A549 (cell line): ENCODE data around the gene UFM1. TPM values are rescaled to one million over a fixed set of nuclear protein-coding genes. Genes with fewer than 3 reads are reported as not detected.

ENCODE experiments used
- ATAC-seq, 2 experiments: fragments of 200-7000 bp in 1 of 2; fragments of >200 bp in 1 of 2; cut with Nextera tagmentation in 1 of 2; cut with Tn5 transposase in 1 of 2; 3 replicates each; pipeline versions ENCODE4 v1.8.0 to v1.9.1; 2018 to 2020; ENCODE audit warnings: mild to moderate bottlenecking in 1 of 2, moderate library complexity in 1 of 2
- CTCF ChIA-PET: fragments of 300-600 bp; sonication (Branson Sonifier 250); formaldehyde crosslinking; extraction: SDS; loops from one replicate; lab custom pipeline; 2021; ENCODE audit warnings: antibody characterized with exemption, inconsistent platforms; lab: Yijun Ruan, JAX
- POLR2A ChIA-PET: fragments of 350-600 bp; formaldehyde crosslinking; extraction: SDS; loops from one replicate; lab custom pipeline; 2021; ENCODE audit warnings: antibody characterized with exemption, inconsistent platforms; lab: Yijun Ruan, JAX
- DNase-seq, 2 experiments: peaks; one replicate each; pipeline versions ENCODE4 v3.0.0 to v3.0.0-alpha.2; 2011 to 2016; ENCODE audit warnings: low read depth in 1 of 2, low spot score in 1 of 2
- FAIRE-seq: peaks from 2 replicates; lab custom pipeline; 2011; peaks lifted over from hg19 to GRCh38; lab: Jason Lieb, UNC
- H3K27ac ChIP-seq, 2 experiments: fragments of >200 bp; sonication (Bioruptor Twin); formaldehyde crosslinking; 3 replicates each; pipeline ENCODE4 v1.5.1; 2016 to 2017
- H3K4me1 ChIP-seq: fragments of >200 bp; sonication (Bioruptor Twin); formaldehyde crosslinking; 3 replicates; pipeline ENCODE4 v1.6.1; 2016
- H3K4me2 ChIP-seq: fragments of >200 bp; sonication (Bioruptor Twin); formaldehyde crosslinking; 3 replicates; pipeline ENCODE4 v1.6.1; 2016
- H3K4me3 ChIP-seq: fragments of >200 bp; sonication (Bioruptor Twin); formaldehyde crosslinking; 3 replicates; pipeline ENCODE4 v1.5.1; 2016
- H3K9me3 ChIP-seq: fragments of >200 bp; sonication (Bioruptor Twin); formaldehyde crosslinking; 3 replicates; pipeline ENCODE4 v1.6.1; 2016
- ATOH8 ChIP-seq: fragments of 250-450 bp; sonication (Bioruptor Pico); IDR thresholded peaks from 2 replicates; pipeline ENCODE4 v1.5.0; 2020; ENCODE audit warnings: low read depth, mild to moderate bottlenecking, moderate library complexity
- BCL3 ChIP-seq: fragments of >200 bp; sonication (Bioruptor Twin); formaldehyde crosslinking; IDR thresholded peaks from 3 replicates; pipeline ENCODE4 v1.6.1; 2016
- CEBPB ChIP-seq, 2 experiments: fragments of >200 bp in 1 of 2; sonication (Bioruptor Twin) in 1 of 2; formaldehyde crosslinking in 1 of 2; IDR thresholded peaks; 2 replicates each; pipeline ENCODE4 v1.6.1; 2012 to 2016
- E2F6 ChIP-seq: IDR thresholded peaks from 2 replicates; pipeline ENCODE4 v1.6.1; 2012; ENCODE audit warnings: low read depth, borderline replicate concordance
- EHF ChIP-seq: fragments of 250-450 bp; sonication (Bioruptor Pico); IDR thresholded peaks from 2 replicates; pipeline ENCODE4 v1.5.0; 2020; ENCODE audit warnings: mild to moderate bottlenecking
- ESRRA ChIP-seq: fragments of 150-350 bp; IDR thresholded peaks from 2 replicates; pipeline ENCODE4 v1.6.1; 2014; ENCODE audit warnings: mild to moderate bottlenecking, low read length, borderline replicate concordance
- FOSB ChIP-seq: fragments of 250-450 bp; sonication (Bioruptor Pico); IDR thresholded peaks from 2 replicates; pipeline ENCODE4 v1.5.0; 2020; ENCODE audit warnings: mild to moderate bottlenecking, moderate library complexity
- GATA3 ChIP-seq: IDR thresholded peaks from 2 replicates; pipeline ENCODE4 v1.6.1; 2012; ENCODE audit warnings: borderline replicate concordance
- HES2 ChIP-seq: fragments of >200 bp; sonication (Bioruptor Twin); formaldehyde crosslinking; IDR thresholded peaks from 2 replicates; pipeline ENCODE4 v1.6.1; 2016
- HMGXB4 ChIP-seq: fragments of 250-450 bp; sonication (Bioruptor Pico); IDR thresholded peaks from 2 replicates; pipeline ENCODE4 v1.5.0; 2021; ENCODE audit warnings: mild to moderate bottlenecking, moderate library complexity, borderline replicate concordance
- HOXA7 ChIP-seq: fragments of 250-450 bp; sonication (Bioruptor Pico); IDR thresholded peaks from 2 replicates; pipeline ENCODE4 v1.5.0; 2020; ENCODE audit warnings: mild to moderate bottlenecking, moderate library complexity
- HOXB13 ChIP-seq: fragments of 250-450 bp; sonication (Bioruptor Pico); IDR thresholded peaks from 2 replicates; pipeline ENCODE4 v1.5.0; 2020; ENCODE audit warnings: low read depth, mild to moderate bottlenecking, moderate library complexity
- JUN ChIP-seq, 2 experiments: fragments of >200 bp; sonication (Bioruptor Twin); formaldehyde crosslinking; IDR thresholded peaks; 2 replicates in 1 of 2; 3 replicates in 1 of 2; pipeline ENCODE4 v1.6.1; 2016 to 2017
- KDM1A ChIP-seq: fragments of 200-600 bp; sonication (generic); IDR thresholded peaks from 2 replicates; pipeline ENCODE4 v1.6.1; 2016; ENCODE audit warnings: low read depth, mild to moderate bottlenecking
- KDM5A ChIP-seq: fragments of 200-600 bp; sonication (generic); IDR thresholded peaks from 2 replicates; pipeline ENCODE4 v1.6.1; 2016; ENCODE audit warnings: antibody characterized with exemption, mild to moderate bottlenecking
- MAZ ChIP-seq: fragments of 150-350 bp; IDR thresholded peaks from 2 replicates; pipeline ENCODE4 v1.6.1; 2014; ENCODE audit warnings: antibody characterized with exemption, low read depth, low read length, borderline replicate concordance
- NFE2L2 ChIP-seq: fragments of 150-350 bp; conservative IDR thresholded peaks from 2 replicates; pipeline ENCODE4 v1.6.1; 2014; ENCODE audit warnings: low read length
- NR3C1 ChIP-seq: fragments of >200 bp; sonication (Bioruptor Twin); formaldehyde crosslinking; IDR thresholded peaks from 3 replicates; pipeline ENCODE4 v1.6.1; 2017
- PBX3 ChIP-seq: IDR thresholded peaks from 2 replicates; pipeline ENCODE4 v1.6.1; 2012
- RAD21 ChIP-seq, 2 experiments: fragments of >200 bp in 1 of 2; sonication (Bioruptor Twin) in 1 of 2; formaldehyde crosslinking in 1 of 2; IDR thresholded peaks in 1 of 2; conservative IDR thresholded peaks in 1 of 2; 2 replicates in 1 of 2; 3 replicates in 1 of 2; pipeline ENCODE4 v1.6.1; 2012 to 2018; ENCODE audit warnings: inconsistent platforms in 1 of 2
- RARB ChIP-seq: fragments of 250-450 bp; sonication (Bioruptor Pico); IDR thresholded peaks from 2 replicates; pipeline ENCODE4 v1.8.0; 2021; ENCODE audit warnings: mild to moderate bottlenecking, moderate library complexity
- RCOR1 ChIP-seq: fragments of 150-350 bp; IDR thresholded peaks from 2 replicates; pipeline ENCODE4 v1.6.1; 2014; ENCODE audit warnings: antibody characterized with exemption, low read length, low read depth
- RFX5 ChIP-seq: fragments of 450-650 bp; IDR thresholded peaks from 2 replicates; pipeline ENCODE4 v1.7.1; 2014; ENCODE audit warnings: antibody characterized with exemption, mild to moderate bottlenecking, moderate library complexity
- SMC3 ChIP-seq: fragments of >200 bp; sonication (Bioruptor Twin); formaldehyde crosslinking; IDR thresholded peaks from 3 replicates; pipeline ENCODE4 v1.6.1; 2018; ENCODE audit warnings: inconsistent platforms
- TFCP2L1 ChIP-seq: fragments of 250-450 bp; sonication (Bioruptor Pico); IDR thresholded peaks from 2 replicates; pipeline ENCODE4 v1.5.0; 2021; ENCODE audit warnings: mild to moderate bottlenecking
- TP53 ChIP-seq: fragments of 250-450 bp; sonication (Bioruptor Pico); IDR thresholded peaks from 2 replicates; pipeline ENCODE4 v1.5.0; 2021; ENCODE audit warnings: mild to moderate bottlenecking, moderate library complexity
- ZFP36 ChIP-seq: fragments of 450-650 bp; IDR thresholded peaks from 2 replicates; pipeline ENCODE4 v1.6.1; 2014; ENCODE audit warnings: borderline replicate concordance; ENCODE audit not compliant: partially characterized antibody
- ZNF302 ChIP-seq: fragments of 250-450 bp; sonication (Bioruptor Pico); IDR thresholded peaks from 2 replicates; pipeline ENCODE4 v1.9.0; 2021; ENCODE audit warnings: inconsistent platforms, mild to moderate bottlenecking, moderate library complexity
- WGBS: methylation state at CpG from one replicate; pipeline ENCODE4 v1.1.6; 2017; ENCODE audit errors: missing lambda C conversion rate; 5-methylcytosine and 5-hydroxymethylcytosine counted together
- polyA plus RNA-seq, 4 experiments: library from polyadenylated mRNA; depleted of rRNA in 3 of 4; stranded (reverse); fragments of >200 nt; fragmentation: RNase III in 1 of 4; extraction: RNeasy Plus Mini Kit Qiagen cat#74134 plus additional on column Dnase treatment in 1 of 4; gene quantifications; 2 replicates in 3 of 4; 3 replicates in 1 of 4; pipeline ENCODE4 v1.2.3, GENCODE V29; 2011 to 2017

Gene UFM1
- polyA plus RNA-seq, 2 of the 4 experiments (the other 2 are of a cell fraction) = 35.7 to 67.6 TPM

- TF ChIP-seq MAZ (no peak), SMC3 (no peak), BCL3 (no peak), PBX3 (no peak)
Measured at GRCh38 chr13:38381890-38382289, 32.2 kb downstream of the UFM1 start (continued).

GRCh38 chr13:38382946-38383345 is 33.3 kb downstream of the UFM1 start:
- Histone ChIP-seq H3K4me2 (no peak overlapping the region), H3K4me3 (no peak overlapping the region), H3K9me3 (no peaks in the 10 kb centered on the region), H3K27ac (no peak overlapping the region), H3K4me1 (no peaks in the 10 kb centered on the region)
- no peak for FAIRE-seq
- no peak for DNase-seq
- ATAC-seq = no peak
- ChIA-PET POLR2A (no interaction called here), CTCF (no interaction called here)
- TF ChIP-seq ATOH8 (CRISPR knock-in tag) = no peak
- TF ChIP-seq RCOR1 = no peak
- TF ChIP-seq JUN (IDR thresholded peaks at IDR 0.05) = no peak
- no peak for TF ChIP-seq CEBPB (IDR thresholded peaks at IDR 0.05)
- TF ChIP-seq SMC3 = no peak
- TF ChIP-seq ESRRA = no peak
- TF ChIP-seq NFE2L2 = no peak
- TF ChIP-seq HOXA7 (CRISPR knock-in tag) = no peak
- no peak for TF ChIP-seq TP53 (CRISPR knock-in tag)
- TF ChIP-seq GATA3 = no peak
- no peak for TF ChIP-seq KDM5A
- no peak for TF ChIP-seq RFX5
- no peak for TF ChIP-seq HES2
- TF ChIP-seq HOXB13 (CRISPR knock-in tag) = no peak
- TF ChIP-seq ZNF302 (CRISPR knock-in tag) = no peak
- TF ChIP-seq KDM1A = no peak
- no peak for TF ChIP-seq FOSB
- no peak for TF ChIP-seq TFCP2L1 (CRISPR knock-in tag)
- no peak for TF ChIP-seq RARB (CRISPR knock-in tag)
- no peak for TF ChIP-seq ZFP36
- 26% methylated on average over 2 of the region's 2 CpGs for WGBS

GRCh38 chr13:38384171-38384570 is 34.5 kb downstream of the UFM1 start:
- POLR2A ChIA-PET = no interaction called here
- ATAC-seq (no peak), FAIRE-seq (no peak), DNase-seq (no peak)
- no peak overlapping the region for H3K27ac ChIP-seq
- H3K4me2 ChIP-seq = no peak overlapping the region
- no peaks in the 10 kb centered on the region for H3K9me3 ChIP-seq
- H3K4me3 ChIP-seq = no peak overlapping the region
- 7% methylated on average over 3 of the region's 3 CpGs for WGBS
- no peaks in the 10 kb centered on the region for H3K4me1 ChIP-seq
- CTCF ChIA-PET = no interaction called here
- TF ChIP-seq BCL3 = no peak
- TF ChIP-seq NR3C1 = no peak
- TF ChIP-seq RAD21 (conservative IDR thresholded peaks at IDR 0.05 in 1 of 2, IDR thresholded peaks at IDR 0.05 in 1 of 2) = no peak
- TF ChIP-seq ZFP36 = no peak
- TF ChIP-seq EHF (CRISPR knock-in tag) = no peak
- TF ChIP-seq HMGXB4 (CRISPR knock-in tag) = no peak
- TF ChIP-seq JUN (IDR thresholded peaks at IDR 0.05) = no peak
- TF ChIP-seq E2F6 = no peak
